CD4-positive, alpha-beta T cell treated with Interleukin-2 at 100 ng/mL for 4 hours (primary cell): Measurements from ENCODE around the gene PPP4R1.
A peak's percentile ranks its signal among the peaks of the same experiment; 100 is the strongest.

ENCODE experiments used
- DNase-seq: peaks from one replicate; pipeline ENCODE4 v3.0.0-alpha.2; 2020; ENCODE audit warnings: low spot score

The PPP4R1 gene

GRCh38 chr18:9594823-9595596 lies 19.3 kb downstream of the PPP4R1 start:
- DNase-seq: no peak

GRCh38 chr18:9587924-9588323 lies 26.4 kb downstream of the PPP4R1 start:
- DNase-seq: no peak

GRCh38 chr18:9586814-9587213 lies 27.5 kb downstream of the PPP4R1 start:
- DNase-seq: no peak

DNA sequence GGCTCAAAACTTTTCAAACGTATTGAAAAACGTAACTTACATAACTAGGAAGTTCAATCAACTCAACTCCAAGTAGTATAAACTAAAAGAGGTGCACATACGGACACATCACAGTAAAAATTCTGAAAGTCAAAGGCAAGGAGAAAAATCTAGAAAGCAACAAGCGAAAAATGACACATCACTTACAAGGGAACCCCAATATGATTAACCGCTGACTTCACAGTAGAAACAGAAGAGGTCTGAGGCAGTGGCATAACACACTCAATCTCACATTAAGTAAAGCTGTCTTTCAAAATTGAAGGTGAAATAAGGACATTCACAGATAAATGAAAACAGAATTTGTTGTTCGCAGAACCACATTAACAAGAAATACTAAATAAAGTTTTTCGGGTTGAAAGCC lies 32.7 kb downstream of the PPP4R1 start:
- no peak for DNase-seq

GRCh38 chr18:9578306-9578705 lies 36.1 kb downstream of the PPP4R1 start:
- DNase-seq: no peak

DNA sequence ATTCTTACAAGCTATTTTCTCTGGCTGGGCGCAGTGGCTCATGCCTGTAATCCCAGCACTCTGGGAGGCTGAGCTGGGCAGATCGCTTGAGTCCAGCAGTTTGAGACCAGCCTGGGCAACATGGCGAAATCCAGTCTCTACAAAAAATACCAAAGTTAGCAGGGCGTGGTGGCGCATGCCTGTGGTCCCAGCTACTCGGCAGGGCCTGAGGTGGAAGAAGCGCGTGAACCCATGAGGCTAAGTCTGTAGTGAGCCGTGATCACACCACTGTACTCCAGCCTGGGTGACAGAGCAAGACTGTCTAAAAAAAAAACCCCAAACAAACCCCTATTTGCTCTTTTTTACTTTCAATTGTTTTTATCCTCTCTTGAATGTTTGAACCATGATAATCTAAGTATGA lies 37.0 kb downstream of the PPP4R1 start:
- DNase-seq: no peak

DNA sequence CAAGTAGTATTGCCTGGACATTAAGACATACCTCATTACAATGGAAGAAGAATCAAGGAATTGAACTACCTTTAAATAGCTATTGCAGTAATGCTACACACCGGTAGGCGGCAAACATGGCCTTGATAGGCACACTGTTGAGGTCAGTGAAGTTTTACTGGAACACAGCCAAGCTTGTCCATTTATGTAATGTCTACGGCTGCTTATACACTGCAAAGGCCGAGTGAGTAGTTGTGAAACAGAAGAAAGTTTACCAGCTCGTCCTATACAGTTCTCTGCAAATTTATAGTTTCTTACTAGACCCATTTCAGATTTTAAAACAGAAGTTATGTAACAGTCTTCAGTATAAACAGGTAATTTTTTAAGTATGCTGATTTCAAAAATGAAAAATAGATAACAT lies 38.8 kb downstream of the PPP4R1 start:
- DNase-seq: peak; percentile 29

DNA sequence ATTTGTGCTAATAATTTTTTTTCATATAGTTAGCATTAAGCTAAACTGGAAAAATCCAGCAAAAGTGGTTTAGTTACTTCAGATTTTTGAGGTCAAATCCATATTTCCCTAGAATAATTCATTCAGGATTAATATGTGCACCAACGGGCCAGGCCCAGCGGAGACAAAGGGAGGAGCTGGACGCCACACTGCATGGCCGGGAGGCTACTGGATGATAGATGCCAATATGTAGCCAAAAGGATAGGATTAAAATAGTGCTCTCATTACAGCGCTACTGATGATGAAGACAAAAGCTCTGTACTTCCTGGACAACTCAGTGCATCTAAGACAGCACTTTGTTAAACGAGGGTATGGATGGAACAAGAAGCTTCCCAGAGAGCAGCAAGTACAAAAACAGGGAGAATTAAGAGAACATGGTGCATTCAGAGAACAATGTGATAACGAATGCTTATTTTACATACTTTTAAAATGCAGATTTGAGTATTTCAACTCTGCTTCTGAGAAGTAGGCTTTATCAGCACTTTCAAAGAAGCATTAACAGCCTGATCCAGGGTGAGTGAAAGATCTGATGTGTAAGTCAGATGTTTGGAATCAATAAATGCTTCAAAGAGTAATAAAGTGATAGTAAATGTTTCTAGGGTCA lies 39.8 kb downstream of the PPP4R1 start:
- DNase-seq: no peak

DNA sequence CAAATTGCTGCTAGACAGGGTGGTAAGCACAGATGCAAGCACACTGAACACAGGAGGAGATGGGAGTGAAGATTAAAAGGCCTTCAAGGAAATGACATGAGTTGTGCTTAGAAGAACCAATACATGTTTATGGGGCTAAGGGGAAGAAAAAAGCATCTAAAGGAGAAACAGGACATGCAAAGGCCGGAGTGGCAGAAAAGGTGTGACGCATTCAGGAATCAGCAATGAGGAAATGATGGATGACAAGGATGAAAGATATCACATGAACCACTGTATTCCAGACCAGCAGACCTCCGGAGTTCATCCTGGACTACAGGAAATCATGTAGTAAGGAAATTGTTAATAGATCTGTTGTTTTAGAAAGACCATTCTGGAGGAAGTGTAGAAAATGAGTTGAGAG lies 42.8 kb downstream of the PPP4R1 start:
- DNase-seq: no peak

GRCh38 chr18:9570255-9570654 lies 44.1 kb downstream of the PPP4R1 start:
- no peak for DNase-seq

- DNase-seq: no peak
These were observed 45.2 kb downstream of the PPP4R1 start for GRCh38 chr18:9569178-9569577.

DNA sequence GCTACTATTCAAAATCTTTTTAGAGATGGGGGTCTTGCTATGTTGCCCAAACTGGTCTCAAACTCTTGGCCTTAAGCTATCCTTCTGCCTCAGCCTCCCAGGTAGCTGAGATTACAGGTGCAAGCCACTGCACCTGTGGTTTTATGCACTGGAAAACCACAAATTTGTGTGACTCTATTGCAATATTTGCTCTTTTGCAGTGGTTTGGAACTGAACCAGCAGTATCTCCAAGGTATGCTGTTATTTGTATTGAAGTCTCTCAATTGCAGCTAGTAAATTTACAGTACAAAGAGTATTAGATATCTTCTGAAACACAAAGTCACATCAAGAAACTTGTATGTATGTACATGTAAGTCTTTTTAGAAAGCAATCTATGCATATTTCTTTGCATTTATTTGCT lies 46.2 kb downstream of the PPP4R1 start:
- no peak for DNase-seq

DNA sequence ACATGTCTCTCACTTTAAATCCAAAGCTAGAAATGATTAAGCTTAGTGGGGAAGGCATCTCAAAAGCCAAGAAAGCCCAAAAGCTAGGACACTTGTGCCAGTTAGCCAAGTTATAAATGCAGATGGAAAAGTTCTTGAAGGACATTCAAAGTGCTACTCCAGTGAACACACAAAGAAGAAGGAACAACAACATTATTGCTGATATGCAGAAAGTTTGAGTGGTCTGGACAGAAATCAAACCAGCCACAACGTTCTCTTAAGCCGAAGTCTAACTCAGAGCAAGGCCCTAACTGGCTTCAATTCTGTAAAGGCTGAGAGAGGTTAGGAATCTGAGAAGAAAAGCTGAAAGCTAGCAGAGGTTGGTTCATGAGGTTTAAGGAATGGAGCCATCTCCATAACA lies 49.0 kb downstream of the PPP4R1 start:
- DNase-seq: no peak

- DNase-seq: no peak
These were observed 51.0 kb downstream of the PPP4R1 start for GRCh38 chr18:9563331-9563730.

DNA sequence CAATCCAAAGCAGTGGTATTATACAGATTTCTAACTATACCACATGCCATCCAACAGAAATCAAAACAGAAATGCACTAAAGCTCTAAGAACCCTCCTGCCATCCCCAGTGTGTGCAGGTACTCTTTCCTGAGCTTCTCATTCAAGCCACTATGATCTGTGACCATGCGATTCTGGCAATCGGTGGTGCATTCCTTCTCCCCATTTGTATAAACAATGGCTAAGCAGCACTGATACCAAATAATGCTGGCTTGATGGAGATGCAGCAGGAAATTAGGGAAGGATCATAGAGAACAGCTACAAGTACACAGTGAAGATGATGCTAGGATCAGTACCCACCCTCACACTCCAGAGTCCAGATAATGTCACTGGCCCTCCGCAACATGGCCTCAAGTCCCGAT lies 51.8 kb downstream of the PPP4R1 start:
- DNase-seq: no peak

DNA sequence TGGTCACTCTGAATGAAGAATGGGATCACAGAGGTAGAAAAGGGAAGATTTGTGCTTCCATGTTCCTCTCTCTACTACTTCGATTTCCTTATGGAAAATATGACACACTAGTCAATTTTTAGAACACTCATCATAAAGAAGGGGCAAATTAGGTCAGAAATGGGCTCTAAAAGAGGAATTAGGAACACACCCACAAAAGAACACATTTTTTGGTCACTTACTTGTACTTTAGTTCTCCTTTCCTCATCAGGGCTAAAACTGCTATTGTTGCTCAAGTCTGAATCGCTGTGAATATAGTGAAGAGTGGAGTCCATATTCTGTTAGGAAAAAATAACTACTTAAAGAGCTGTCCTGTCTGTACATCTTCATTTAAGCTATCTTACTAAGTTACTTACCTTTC lies 52.6 kb downstream of the PPP4R1 start:
- no peak for DNase-seq

GRCh38 chr18:9559253-9559652 lies 55.1 kb downstream of the PPP4R1 start:
- no peak for DNase-seq

DNA sequence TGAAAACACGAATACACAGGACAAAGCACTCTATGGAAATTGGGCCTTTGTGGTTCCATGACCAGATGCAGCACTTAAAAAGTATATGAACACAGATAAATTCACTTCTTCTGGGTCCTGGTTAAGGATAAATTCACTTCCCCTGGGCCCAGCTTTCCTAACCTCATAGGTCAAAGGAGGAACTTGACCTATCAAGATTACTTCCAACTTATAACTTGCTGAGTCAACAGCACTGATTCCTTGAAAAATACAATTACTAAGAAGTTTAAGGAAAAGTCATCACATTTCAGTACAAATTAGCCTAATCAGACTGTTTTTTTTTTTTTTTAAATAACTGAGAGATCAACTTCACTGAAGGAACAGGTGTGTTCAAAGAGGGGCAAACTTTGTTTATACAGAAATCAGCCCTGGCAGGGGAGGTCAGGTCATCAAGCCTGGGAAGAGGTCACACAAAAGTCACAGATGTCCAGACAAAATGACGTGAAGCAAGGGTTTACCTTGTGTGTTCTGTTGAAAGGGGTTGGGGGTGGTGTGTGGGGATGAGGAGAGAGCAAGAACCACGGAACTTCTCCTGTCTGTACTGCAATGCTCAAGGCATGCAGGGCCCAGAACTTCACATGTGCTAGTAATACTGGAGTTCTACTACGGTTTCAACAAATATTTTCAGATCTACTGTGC lies 55.8 kb downstream of the PPP4R1 start:
- DNase-seq: no peak

- no peak for DNase-seq
These were observed 57.0 kb downstream of the PPP4R1 start for GRCh38 chr18:9557250-9557943.

DNA sequence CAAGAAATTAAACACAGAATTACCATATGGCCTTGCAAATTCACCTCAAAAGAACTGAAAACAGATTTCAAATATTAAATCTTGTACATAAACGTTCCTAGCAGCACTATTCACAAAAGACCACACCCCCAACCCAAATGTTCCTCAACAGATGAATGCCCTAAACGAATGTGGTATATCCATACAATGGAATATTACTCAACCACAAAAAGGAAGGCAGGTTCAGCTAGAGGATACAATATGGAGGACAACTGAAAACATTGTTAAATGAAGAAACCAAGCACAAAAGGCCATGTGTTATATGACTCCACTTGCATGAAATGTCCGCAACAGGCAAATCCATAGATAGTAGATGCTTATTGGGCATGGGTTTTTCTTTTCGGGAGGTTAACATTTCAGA lies 61.7 kb downstream of the PPP4R1 start:
- DNase-seq: no peak

- no peak for DNase-seq
These were observed 62.2 kb downstream of the PPP4R1 start for GRCh38 chr18:9552191-9552590.

DNA sequence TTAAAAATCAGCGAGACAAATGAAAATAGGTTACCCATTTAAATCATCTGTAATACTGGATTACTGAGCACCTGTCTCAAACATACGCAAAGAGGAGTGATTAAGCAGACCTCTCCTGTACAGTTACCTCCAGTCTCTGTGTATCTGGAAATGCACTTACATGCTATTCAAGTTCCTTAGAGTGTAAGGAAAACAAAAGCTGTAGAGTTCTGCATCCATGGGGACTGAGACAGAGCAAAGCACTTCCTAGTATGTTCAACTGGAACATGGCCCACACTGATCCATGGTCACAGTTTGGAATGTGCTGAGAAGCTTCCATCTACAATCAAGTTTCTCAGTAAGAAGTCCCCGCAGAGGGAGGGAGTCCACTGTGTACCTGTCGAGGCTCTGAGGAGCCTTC lies 63.9 kb downstream of the PPP4R1 start:
- no peak for DNase-seq

GRCh38 chr18:9549405-9549804 lies 65.0 kb downstream of the PPP4R1 start:
- no peak for DNase-seq
